Psoas muscle (tissue), 8 donors: Measurements from ENCODE around the gene BABAM1. TPM values are rescaled to one million over a fixed set of nuclear protein-coding genes. Genes with fewer than 3 reads are reported as not detected.

Experiments used
- ATAC-seq, 4 donors: fragments of 200-7000 bp; cut with Tn5 transposase; one replicate each; pipeline ENCODE4 v1.9.1; 2020; ENCODE audit warnings: moderate library complexity in 3 of 4, mild to moderate bottlenecking in 2 of 4
- DNase-seq, 2 donors: peaks; one replicate each; pipeline ENCODE4 v3.0.0-alpha.2; 2020
- H3K27ac ChIP-seq: fragments of 200-600 bp; one replicate; pipeline ENCODE4 v1.8.0; 2022
- H3K27me3 ChIP-seq, 3 donors: fragments of 200-600 bp in 1 of 3; one replicate each; pipeline versions ENCODE4 v1.6.1 to v1.8.0; 2013 to 2022; ENCODE audit warnings: low read length in 2 of 3, mild to moderate bottlenecking in 2 of 3, moderate library complexity in 1 of 3; ENCODE audit not compliant: insufficient read depth in 3 of 3
- H3K36me3 ChIP-seq, 2 donors: fragments of 200-600 bp in 1 of 2; one replicate each; pipeline versions ENCODE4 v1.6.1 to v1.8.0; 2013 to 2022; ENCODE audit warnings: low read depth in 1 of 2, mild to moderate bottlenecking in 1 of 2, moderate library complexity in 1 of 2; ENCODE audit not compliant: insufficient read depth in 1 of 2
- H3K4me1 ChIP-seq: fragments of 200-600 bp; one replicate; pipeline ENCODE4 v1.8.0; 2022
- H3K4me3 ChIP-seq: fragments of 200-600 bp; one replicate; pipeline ENCODE4 v1.8.0; 2022; ENCODE audit warnings: mild to moderate bottlenecking
- H3K9me3 ChIP-seq: fragments of 200-600 bp; one replicate; pipeline ENCODE4 v1.8.0; 2022
- CTCF ChIP-seq: fragments of 200-600 bp; IDR thresholded peaks from one replicate; pipeline ENCODE4 v1.8.0; 2022; ENCODE audit warnings: antibody characterized with exemption
- WGBS, 3 donors: extraction: QIAGEN DNeasy Blood & Tissue Kit; methylation state at CpG; one replicate each; pipeline versions ENCODE4 v1.1.6 to v1.1.7; 2013; 5-methylcytosine and 5-hydroxymethylcytosine counted together
- intact Hi-C, 2 donors: fragments of 100-400 bp; cut with DNase I; formaldehyde crosslinking; loops; one replicate each; pipeline versions ENCODE4 v1.11.0 to v1.14.2; 2022
- polyA plus RNA-seq, 3 donors: library from polyadenylated mRNA; stranded (reverse); fragments of 200-250 nt; gene quantifications; one replicate each; pipeline ENCODE4 v1.2.3, GENCODE V29; 2013
- total RNA-seq, 4 donors: library from RNA; stranded (reverse); fragmentation: NEBNext Ultra II Directional in 2 of 4; extraction: Animal tissue kit (Norgen Biotek cat#: 25700) in 2 of 4; gene quantifications; one replicate each; pipeline versions ENCODE4 v1.2.1 to v1.2.4, GENCODE V29; 2021 to 2023
- donor health status: healthy with polysubstance abuse.
- donor health status: DM: no; HTN: no; CAD: no; lungs with moderate emphysema.
- donor health status: Bipolar disorder and iron deficiency.
- donor health status: healthy.
- donor health status: DM: yes; HTN: yes; CAD: no.
- donor health status: DM: no; HTN: no; CAD: no.
- donor health status: DM: no; HTN: no; CAD: no.
- donor health status: DM: yes; HTN: yes; CAD: no.

Gene BABAM1
- total and polyA plus RNA-seq, 7 donors, result 70.0 to 145 (median 90.7) TPM

GRCh38 chr19:17249887-17250548, 17.2 kb upstream of the BABAM1 start:
- intact Hi-C loops, result no loop called here
- H3K36me3 ChIP-seq, result no peaks in the 10 kb centered on the region
- DNase-seq (no peak), ATAC-seq (no peak)
- H3K27ac ChIP-seq, result no peak overlapping the region
- peaks cover 0 to 3% (median 0%) of the 10 kb centered on the region in 3 donors for H3K27me3 ChIP-seq
- H3K4me1 ChIP-seq, result peaks cover 8% of the 10 kb centered on the region
- TF ChIP-seq CTCF, result no peak
- H3K4me3 ChIP-seq, result no peak overlapping the region
- WGBS, 3 donors, result 71 to 92% (median 84%) methylated on average over 14 to 15 of the region's 15 CpGs
- no peaks in the 10 kb centered on the region for H3K9me3 ChIP-seq

- intact Hi-C loops, result no loop called here
- no peaks in the 10 kb centered on the region for H3K4me1 ChIP-seq
- DNase-seq (no peak), ATAC-seq (no peak)
- no peaks in the 10 kb centered on the region for H3K36me3 ChIP-seq
- no peaks in the 10 kb centered on the region for H3K9me3 ChIP-seq
- peaks cover 0 to 3% (median 0%) of the 10 kb centered on the region in 3 donors for H3K27me3 ChIP-seq
- H3K4me3 ChIP-seq, result no peak overlapping the region
- H3K27ac ChIP-seq, result no peak overlapping the region
- no peak for TF ChIP-seq CTCF
- WGBS, 3 donors, result 84 to 90% (median 85%) methylated on average over 10 of the region's 10 CpGs
Observed at GRCh38 chr19:17254636-17255035, 12.6 kb upstream of the BABAM1 start.

- ATAC-seq, result no peak
- no peak for DNase-seq
- WGBS, 3 donors, result 32 to 44% (median 34%) methylated on average over 18 of the region's 18 CpGs
- Histone ChIP-seq H3K4me1 (no peaks in the 10 kb centered on the region), H3K9me3 (no peaks in the 10 kb centered on the region), H3K4me3 (no peak overlapping the region), H3K27ac (no peak overlapping the region), H3K27me3 (peaks cover 0 to 3% (median 0%) of the 10 kb centered on the region in 3 donors), H3K36me3 (no peaks in the 10 kb centered on the region)
- intact Hi-C loops, result no loop called here
- TF ChIP-seq CTCF, result no peak
Observed at GRCh38 chr19:17255150-17255621, 12.1 kb upstream of the BABAM1 start.

- no peak overlapping the region for H3K27ac ChIP-seq
- WGBS, 3 donors, result 84 to 92% (median 84%) methylated on average over 3 of the region's 3 CpGs
- H3K9me3 ChIP-seq, result no peaks in the 10 kb centered on the region
- no peak for ATAC-seq
- DNase-seq, result no peak
- H3K4me3 ChIP-seq, result no peak overlapping the region
- intact Hi-C loops, result no loop called here
- no peaks in the 10 kb centered on the region for H3K4me1 ChIP-seq
- H3K27me3 ChIP-seq, result peaks cover 0 to 3% (median 0%) of the 10 kb centered on the region in 3 donors
- no peak for TF ChIP-seq CTCF
- H3K36me3 ChIP-seq, result no peaks in the 10 kb centered on the region
Observed at GRCh38 chr19:17256130-17256529, 11.1 kb upstream of the BABAM1 start.
